ES-I3 (cell line): ENCODE results near the gene DCUN1D4.

ENCODE experiments used
- H3K36me3 ChIP-seq: 2 replicates; pipeline ENCODE4 v1.6.1; 2013; ENCODE audit warnings: mild to moderate bottlenecking, low read length, control low read depth, moderate library complexity; ENCODE audit not compliant: insufficient read depth
- H3K4me1 ChIP-seq: 2 replicates; pipeline ENCODE4 v1.6.1; 2013; ENCODE audit warnings: mild to moderate bottlenecking, control low read depth, low read length; ENCODE audit not compliant: insufficient read depth
- H3K9ac ChIP-seq: 2 replicates; pipeline ENCODE4 v1.6.1; 2013; ENCODE audit warnings: low read depth, mild to moderate bottlenecking, low read length, moderate library complexity
- H3K9me3 ChIP-seq: 2 replicates; pipeline ENCODE4 v1.6.1; 2013; ENCODE audit warnings: mild to moderate bottlenecking, low read length, moderate library complexity; ENCODE audit not compliant: control insufficient read depth, insufficient read depth

Gene DCUN1D4

GRCh38 chr4:51894059-51894645, 51.2 kb downstream of the DCUN1D4 start:
- no peaks in the 10 kb centered on the region; the same call in 1 of the 2 replicates for H3K36me3 ChIP-seq

GRCh38 chr4:51895158-51895557, 52.2 kb downstream of the DCUN1D4 start:
- no peaks in the 10 kb centered on the region; the same call in 1 of the 2 replicates for H3K36me3 ChIP-seq
- peaks cover 7% of the 10 kb centered on the region; the same call in 1 of the 2 replicates for H3K4me1 ChIP-seq
- H3K9me3 ChIP-seq, result no peaks in the 10 kb centered on the region
- H3K9ac ChIP-seq, result no peak overlapping the region

More at GRCh38 chr4:51894059-51894645, 51.2 kb downstream of the DCUN1D4 start:
- Histone ChIP-seq H3K9me3 (no peaks in the 10 kb centered on the region), H3K9ac (no peak overlapping the region), H3K4me1 (peaks cover 7% of the 10 kb centered on the region; the same call in 1 of the 2 replicates)

- Histone ChIP-seq H3K9me3 (no peaks in the 10 kb centered on the region), H3K9ac (no peak overlapping the region), H3K4me1 (peaks cover 7% of the 10 kb centered on the region; the same call in 1 of the 2 replicates), H3K36me3 (no peaks in the 10 kb centered on the region; the same call in 1 of the 2 replicates)
Measured at GRCh38 chr4:51895816-51896408, 53.0 kb downstream of the DCUN1D4 start.

GRCh38 chr4:51901363-51901762, 58.4 kb downstream of the DCUN1D4 start:
- Histone ChIP-seq H3K4me1 (no peaks in the 10 kb centered on the region), H3K9me3 (no peaks in the 10 kb centered on the region), H3K36me3 (peaks cover 4% of the 10 kb centered on the region)

GRCh38 chr4:51906167-51906958, 63.4 kb downstream of the DCUN1D4 start:
- Histone ChIP-seq H3K4me1 (no peaks in the 10 kb centered on the region), H3K36me3 (peaks cover 12% of the 10 kb centered on the region)

More at GRCh38 chr4:51901363-51901762, 58.4 kb downstream of the DCUN1D4 start:
- no peak overlapping the region for H3K9ac ChIP-seq

GRCh38 chr4:51907006-51907669, 64.2 kb downstream of the DCUN1D4 start:
- no peaks in the 10 kb centered on the region for H3K9me3 ChIP-seq
- no peak overlapping the region for H3K9ac ChIP-seq
- peaks cover 12% of the 10 kb centered on the region for H3K36me3 ChIP-seq
- no peaks in the 10 kb centered on the region for H3K4me1 ChIP-seq

More at GRCh38 chr4:51906167-51906958, 63.4 kb downstream of the DCUN1D4 start:
- H3K9me3 ChIP-seq, result no peaks in the 10 kb centered on the region
- H3K9ac ChIP-seq, result no peak overlapping the region

- Histone ChIP-seq H3K9me3 (no peaks in the 10 kb centered on the region), H3K9ac (no peak overlapping the region), H3K36me3 (peaks cover 12% of the 10 kb centered on the region), H3K4me1 (no peaks in the 10 kb centered on the region)
Measured at GRCh38 chr4:51909236-51909703, 66.3 kb downstream of the DCUN1D4 start.

GRCh38 chr4:51918251-51918650, 75.3 kb downstream of the DCUN1D4 start:
- Histone ChIP-seq H3K9me3 (no peaks in the 10 kb centered on the region), H3K4me1 (no peaks in the 10 kb centered on the region), H3K9ac (no peak overlapping the region), H3K36me3 (0 out of 2 replicates have a peak, but pooled peaks cover 3% of the 10 kb centered on the region)

- Histone ChIP-seq H3K36me3 (no peaks in the 10 kb centered on the region), H3K9ac (no peak overlapping the region), H3K4me1 (no peaks in the 10 kb centered on the region), H3K9me3 (no peaks in the 10 kb centered on the region)
Measured at GRCh38 chr4:51923343-51923742, 80.4 kb downstream of the DCUN1D4 start.

- Histone ChIP-seq H3K9ac (no peak overlapping the region), H3K9me3 (no peaks in the 10 kb centered on the region), H3K36me3 (no peaks in the 10 kb centered on the region), H3K4me1 (no peaks in the 10 kb centered on the region)
Measured at GRCh38 chr4:51925307-51925706, 82.4 kb downstream of the DCUN1D4 start.

GRCh38 chr4:51930557-51930956, 87.6 kb downstream of the DCUN1D4 start:
- Histone ChIP-seq H3K36me3 (no peaks in the 10 kb centered on the region), H3K4me1 (no peaks in the 10 kb centered on the region), H3K9me3 (no peaks in the 10 kb centered on the region), H3K9ac (no peak overlapping the region)

GRCh38 chr4:51931461-51931860, 88.5 kb downstream of the DCUN1D4 start:
- Histone ChIP-seq H3K9ac (no peak overlapping the region), H3K36me3 (no peaks in the 10 kb centered on the region), H3K9me3 (no peaks in the 10 kb centered on the region), H3K4me1 (no peaks in the 10 kb centered on the region)

GRCh38 chr4:51932261-51932660, 89.3 kb downstream of the DCUN1D4 start:
- Histone ChIP-seq H3K9me3 (no peaks in the 10 kb centered on the region), H3K36me3 (no peaks in the 10 kb centered on the region)

GRCh38 chr4:51932684-51933083, 89.7 kb downstream of the DCUN1D4 start:
- Histone ChIP-seq H3K9me3 (no peaks in the 10 kb centered on the region), H3K9ac (no peak overlapping the region), H3K36me3 (no peaks in the 10 kb centered on the region), H3K4me1 (no peaks in the 10 kb centered on the region)

More at GRCh38 chr4:51932261-51932660, 89.3 kb downstream of the DCUN1D4 start:
- no peak overlapping the region for H3K9ac ChIP-seq
- H3K4me1 ChIP-seq, result no peaks in the 10 kb centered on the region
